Neural progenitor cell (in vitro differentiated cells): ENCODE measurements around the gene KCNAB1.

Experiments used
- CTCF ChIP-seq: fragments of 200-600 bp; sonication (generic); IDR thresholded peaks from 2 replicates; pipeline ENCODE4 v1.5.1; 2017; ENCODE audit warnings: antibody characterized with exemption, mild to moderate bottlenecking
- EZH2 ChIP-seq: fragments of 200-600 bp; sonication (generic); IDR thresholded peaks from 2 replicates; pipeline ENCODE4 v1.6.1; 2017; ENCODE audit warnings: antibody characterized with exemption, mild to moderate bottlenecking, moderate library complexity

GRCh38 chr3:156382458-156383346 lies 262.3 kb downstream of the KCNAB1 start:
- TF ChIP-seq EZH2 (no peak), CTCF (peak; percentile 51)
